Measurements from ENCODE around the gene ARHGEF4. TPM values are rescaled to one million over a fixed set of nuclear protein-coding genes. Genes with fewer than 3 reads are reported as not detected.

The ARHGEF4 gene
- total and polyA plus RNA-seq, 11 donors = 0.30 to 5.5 (median 3.8) TPM

DNA sequence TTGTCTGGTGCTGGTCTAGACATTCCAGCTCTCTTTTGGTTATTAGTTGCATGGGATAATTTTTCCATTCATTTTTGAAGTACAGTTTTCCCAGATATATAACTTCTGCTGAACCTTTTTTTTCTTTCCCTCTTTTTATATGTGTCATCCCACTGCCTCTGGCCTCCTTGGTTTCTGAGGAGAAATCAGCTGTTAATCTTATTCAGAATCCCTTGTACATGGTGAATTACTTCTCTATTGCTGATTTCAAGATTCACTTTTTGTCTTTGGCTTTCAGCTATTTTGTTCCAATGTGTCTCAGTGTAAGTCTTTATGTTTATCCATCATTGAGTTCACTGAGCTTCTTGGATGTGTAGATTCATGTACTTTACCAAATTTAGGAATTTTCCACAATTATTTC lies 99.7 kb downstream of the ARHGEF4 start:
- no peak for ATAC-seq
- Histone ChIP-seq H3K36me3 (no peaks in the 10 kb centered on the region), H3K4me1 (no peaks in the 10 kb centered on the region), H3K4me3 (no peak overlapping the region), H3K9me3 (peaks cover 0 to 13% (median 0%) of the 10 kb centered on the region in 12 donors), H3K27me3 (peaks cover 0 to 5% (median 0%) of the 10 kb centered on the region in 9 donors), H3K27ac (no peak overlapping the region)
- TF ChIP-seq, protein P1, sequence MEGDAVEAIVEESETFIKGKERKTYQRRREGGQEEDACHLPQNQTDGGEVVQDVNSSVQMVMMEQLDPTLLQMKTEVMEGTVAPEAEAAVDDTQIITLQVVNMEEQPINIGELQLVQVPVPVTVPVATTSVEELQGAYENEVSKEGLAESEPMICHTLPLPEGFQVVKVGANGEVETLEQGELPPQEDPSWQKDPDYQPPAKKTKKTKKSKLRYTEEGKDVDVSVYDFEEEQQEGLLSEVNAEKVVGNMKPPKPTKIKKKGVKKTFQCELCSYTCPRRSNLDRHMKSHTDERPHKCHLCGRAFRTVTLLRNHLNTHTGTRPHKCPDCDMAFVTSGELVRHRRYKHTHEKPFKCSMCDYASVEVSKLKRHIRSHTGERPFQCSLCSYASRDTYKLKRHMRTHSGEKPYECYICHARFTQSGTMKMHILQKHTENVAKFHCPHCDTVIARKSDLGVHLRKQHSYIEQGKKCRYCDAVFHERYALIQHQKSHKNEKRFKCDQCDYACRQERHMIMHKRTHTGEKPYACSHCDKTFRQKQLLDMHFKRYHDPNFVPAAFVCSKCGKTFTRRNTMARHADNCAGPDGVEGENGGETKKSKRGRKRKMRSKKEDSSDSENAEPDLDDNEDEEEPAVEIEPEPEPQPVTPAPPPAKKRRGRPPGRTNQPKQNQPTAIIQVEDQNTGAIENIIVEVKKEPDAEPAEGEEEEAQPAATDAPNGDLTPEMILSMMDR (IDR thresholded peaks at IDR 0.05) = no peak
- no peak for TF ChIP-seq POLR2A (IDR thresholded peaks at IDR 0.05)
- DNase-seq = no peak
- intact Hi-C loops (cut with DNase I) = no loop called here

DNA sequence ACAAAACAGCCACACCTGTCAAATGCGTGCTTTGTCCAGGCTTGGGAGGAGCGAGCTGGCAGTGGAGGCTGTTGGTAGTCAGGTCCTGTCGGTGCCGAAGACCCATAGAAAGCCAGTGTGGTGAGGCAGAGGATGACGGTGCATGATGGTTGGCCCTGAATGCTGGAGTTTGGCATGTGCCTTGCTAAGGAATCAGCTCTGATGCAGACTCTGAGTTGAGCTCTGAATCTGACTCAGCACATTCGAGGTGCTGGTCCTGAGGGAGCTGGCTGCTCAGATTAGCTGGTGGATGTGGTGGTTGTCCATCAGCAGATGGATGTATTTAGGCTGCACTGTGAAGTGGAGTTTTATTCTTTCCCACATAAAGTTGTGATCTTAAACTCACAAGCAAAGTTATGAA lies 111.3 kb downstream of the ARHGEF4 start:
- Histone ChIP-seq H3K36me3 (no peaks in the 10 kb centered on the region), H3K9me3 (peaks cover 0 to 34% (median 20%) of the 10 kb centered on the region in 12 donors), H3K4me3 (no peak overlapping the region), H3K4me1 (no peaks in the 10 kb centered on the region), H3K27ac (no peak overlapping the region), H3K27me3 (peaks cover 0 to 3% (median 0%) of the 10 kb centered on the region in 9 donors)
- ATAC-seq (no peak), DNase-seq (no peak)
- TF ChIP-seq, protein P1 (IDR thresholded peaks at IDR 0.05) = no peak
- TF ChIP-seq POLR2A (IDR thresholded peaks at IDR 0.05) = no peak
- WGBS, 4 donors = 79 to 83% (median 82%) methylated on average over 6 of the region's 6 CpGs
- intact Hi-C loops (cut with DNase I) = no loop called here

DNA sequence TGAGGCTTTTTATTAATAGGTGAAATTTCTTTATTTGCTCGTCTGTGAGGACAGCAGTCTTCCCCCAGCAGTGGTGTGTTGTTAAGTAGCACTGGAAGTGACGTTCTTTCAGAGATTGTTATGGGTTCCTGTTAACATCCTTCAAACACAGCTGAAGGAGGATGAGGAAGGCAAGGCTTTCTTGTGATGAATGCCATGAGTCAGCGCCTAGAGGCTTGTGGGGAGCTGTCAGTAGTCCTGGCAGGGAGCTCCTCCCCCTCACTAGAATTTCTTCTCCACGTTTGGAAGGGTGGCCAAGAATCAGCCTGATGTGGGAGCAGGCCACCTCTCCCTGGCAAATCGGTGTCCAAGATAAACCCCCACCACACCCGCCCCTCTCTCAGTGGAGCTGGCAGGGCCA lies 113.2 kb downstream of the ARHGEF4 start:
- Histone ChIP-seq H3K4me3 (no peak overlapping the region), H3K27ac (no peak overlapping the region), H3K4me1 (no peaks in the 10 kb centered on the region), H3K27me3 (peaks cover 0 to 3% (median 0%) of the 10 kb centered on the region in 9 donors), H3K9me3 (peaks cover 0 to 34% (median 18%) of the 10 kb centered on the region in 12 donors), H3K36me3 (no peaks in the 10 kb centered on the region)
- intact Hi-C loops (cut with DNase I) = no loop called here
- ATAC-seq = no peak
- WGBS, 4 donors = 59 to 65% (median 64%) methylated on average over 4 to 6 of the region's 6 CpGs
- no peak for TF ChIP-seq POLR2A (IDR thresholded peaks at IDR 0.05)
- TF ChIP-seq, protein P1 (IDR thresholded peaks at IDR 0.05) = no peak
- DNase-seq = no peak

DNA sequence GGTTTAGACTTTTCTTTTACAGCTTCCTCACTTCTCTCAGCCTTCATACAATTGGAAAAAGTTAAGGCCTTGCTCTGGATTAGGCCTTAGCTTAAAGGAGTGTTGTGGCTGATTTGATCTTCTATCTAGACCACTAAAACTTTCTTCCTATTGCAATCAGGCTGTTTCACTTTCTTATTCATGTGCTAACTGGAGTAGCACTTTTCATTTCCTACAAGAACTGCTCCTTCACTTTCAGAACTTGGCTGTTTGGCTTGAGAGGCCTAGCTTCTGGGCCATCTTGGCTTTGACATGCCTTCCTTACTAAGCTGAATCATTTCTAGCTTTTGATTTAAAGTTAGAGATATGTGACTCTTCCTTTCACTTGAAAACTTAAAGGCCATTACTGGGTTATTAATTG lies 114.3 kb downstream of the ARHGEF4 start:
- Histone ChIP-seq H3K4me3 (no peak overlapping the region), H3K36me3 (no peaks in the 10 kb centered on the region), H3K4me1 (no peaks in the 10 kb centered on the region), H3K27ac (no peak overlapping the region), H3K9me3 (peaks cover 0 to 35% (median 19%) of the 10 kb centered on the region in 12 donors), H3K27me3 (peaks cover 0 to 3% (median 0%) of the 10 kb centered on the region in 9 donors)
- DNase-seq (no peak), ATAC-seq (no peak)
- intact Hi-C loops (cut with DNase I) = no loop called here
- TF ChIP-seq, protein P1 (IDR thresholded peaks at IDR 0.05) = no peak
- no peak for TF ChIP-seq POLR2A (IDR thresholded peaks at IDR 0.05)

Data from heart left ventricle (tissue), 16 donors.